ENCODE data around the gene AP1S2.

The AP1S2 gene

DNA sequence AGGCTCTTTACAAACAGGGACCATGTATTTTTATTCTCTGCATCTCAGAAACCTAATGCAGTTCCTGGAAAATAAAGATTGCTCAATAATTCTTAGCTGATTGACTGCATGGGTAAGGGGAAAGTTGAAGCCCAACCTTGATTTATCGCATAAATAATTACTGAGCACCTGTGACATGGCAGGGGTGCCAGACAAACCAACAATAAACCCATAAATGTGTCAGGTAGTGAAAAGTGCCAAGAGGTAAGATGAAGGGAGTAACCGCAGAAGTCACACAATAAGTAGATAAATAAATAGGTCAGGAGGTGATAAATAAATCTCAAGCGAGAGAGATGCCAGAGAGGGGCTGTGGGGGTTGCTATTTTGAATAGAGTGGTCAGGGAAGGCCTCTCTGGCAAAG lies 20.1 kb upstream of the AP1S2 start:
- no peaks in the 10 kb centered on the region for H3K4me1 ChIP-seq (ENCODE audit: control insufficient read depth, low read length)
- H3K9me2 ChIP-seq (replicated peaks; ENCODE audit: control insufficient read depth, low read length): no peaks in the 10 kb centered on the region
- no peaks in the 10 kb centered on the region for H3F3A ChIP-seq (ENCODE audit: control insufficient read depth, insufficient read depth)
- TF ChIP-seq EZH2phosphoT487 (IDR thresholded peaks at IDR 0.05; ENCODE audit: borderline replicate concordance, low read length): no peak
- H3K27me3 ChIP-seq (ENCODE audit: control insufficient read depth, low read length): no peaks in the 10 kb centered on the region
- no peak overlapping the region for H3K4me3 ChIP-seq (ENCODE audit: low read length)
- H3K36me3 ChIP-seq (ENCODE audit: control insufficient read depth, low read length): no peaks in the 10 kb centered on the region
- H3K4me2 ChIP-seq (ENCODE audit: low read length): no peak overlapping the region
- no peaks in the 10 kb centered on the region for H3K9me3 ChIP-seq (ENCODE audit: control insufficient read depth, insufficient read depth, low read length)
- no peaks in the 10 kb centered on the region for H3K79me2 ChIP-seq (ENCODE audit: control insufficient read depth, low read length)
- H4K20me1 ChIP-seq (ENCODE audit: control insufficient read depth, insufficient read depth, low read depth, low read length): no peaks in the 10 kb centered on the region
- H3K27ac ChIP-seq (ENCODE audit: low read depth, low read length): no peak overlapping the region

DNA sequence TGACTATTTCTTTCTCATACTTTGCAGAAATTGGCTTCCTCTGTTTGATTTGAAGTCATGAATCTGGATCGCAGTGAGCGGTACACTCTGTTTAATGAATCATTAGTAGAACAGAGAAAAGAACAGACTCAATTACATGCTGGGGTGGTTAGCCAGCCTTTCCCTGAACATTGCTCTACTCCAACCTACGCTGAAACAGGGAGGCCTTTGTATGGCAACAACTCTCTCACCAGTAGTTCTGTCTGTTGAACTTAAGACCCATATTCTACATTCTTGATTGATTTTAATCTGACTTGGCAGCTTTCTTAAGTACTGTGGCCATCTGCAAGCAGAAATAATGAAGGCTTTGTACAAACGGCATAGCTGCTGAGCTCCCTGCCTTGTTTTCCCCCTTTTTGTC lies 19.0 kb upstream of the AP1S2 start:
- Histone ChIP-seq H3K27ac (ENCODE audit: low read depth, low read length) (no peak overlapping the region), H3K9me3 (ENCODE audit: control insufficient read depth, insufficient read depth, low read length) (no peaks in the 10 kb centered on the region), H3K4me1 (ENCODE audit: control insufficient read depth, low read length) (no peaks in the 10 kb centered on the region), H3K9me2 (replicated peaks; ENCODE audit: control insufficient read depth, low read length) (no peaks in the 10 kb centered on the region), H3K4me2 (ENCODE audit: low read length) (no peak overlapping the region), H3F3A (ENCODE audit: control insufficient read depth, insufficient read depth) (no peaks in the 10 kb centered on the region), H3K79me2 (ENCODE audit: control insufficient read depth, low read length) (no peaks in the 10 kb centered on the region), H3K36me3 (ENCODE audit: control insufficient read depth, low read length) (no peaks in the 10 kb centered on the region), H3K27me3 (ENCODE audit: control insufficient read depth, low read length) (no peaks in the 10 kb centered on the region), H3K4me3 (ENCODE audit: low read length) (no peak overlapping the region), H4K20me1 (ENCODE audit: control insufficient read depth, insufficient read depth, low read depth, low read length) (no peaks in the 10 kb centered on the region)
- no peak for TF ChIP-seq EZH2phosphoT487 (IDR thresholded peaks at IDR 0.05; ENCODE audit: borderline replicate concordance, low read length)
- TF ChIP-seq, protein P1, sequence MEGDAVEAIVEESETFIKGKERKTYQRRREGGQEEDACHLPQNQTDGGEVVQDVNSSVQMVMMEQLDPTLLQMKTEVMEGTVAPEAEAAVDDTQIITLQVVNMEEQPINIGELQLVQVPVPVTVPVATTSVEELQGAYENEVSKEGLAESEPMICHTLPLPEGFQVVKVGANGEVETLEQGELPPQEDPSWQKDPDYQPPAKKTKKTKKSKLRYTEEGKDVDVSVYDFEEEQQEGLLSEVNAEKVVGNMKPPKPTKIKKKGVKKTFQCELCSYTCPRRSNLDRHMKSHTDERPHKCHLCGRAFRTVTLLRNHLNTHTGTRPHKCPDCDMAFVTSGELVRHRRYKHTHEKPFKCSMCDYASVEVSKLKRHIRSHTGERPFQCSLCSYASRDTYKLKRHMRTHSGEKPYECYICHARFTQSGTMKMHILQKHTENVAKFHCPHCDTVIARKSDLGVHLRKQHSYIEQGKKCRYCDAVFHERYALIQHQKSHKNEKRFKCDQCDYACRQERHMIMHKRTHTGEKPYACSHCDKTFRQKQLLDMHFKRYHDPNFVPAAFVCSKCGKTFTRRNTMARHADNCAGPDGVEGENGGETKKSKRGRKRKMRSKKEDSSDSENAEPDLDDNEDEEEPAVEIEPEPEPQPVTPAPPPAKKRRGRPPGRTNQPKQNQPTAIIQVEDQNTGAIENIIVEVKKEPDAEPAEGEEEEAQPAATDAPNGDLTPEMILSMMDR (IDR thresholded peaks at IDR 0.05; ENCODE audit: low read depth, low read length, poor library complexity, severe bottlenecking): no peak

DNA sequence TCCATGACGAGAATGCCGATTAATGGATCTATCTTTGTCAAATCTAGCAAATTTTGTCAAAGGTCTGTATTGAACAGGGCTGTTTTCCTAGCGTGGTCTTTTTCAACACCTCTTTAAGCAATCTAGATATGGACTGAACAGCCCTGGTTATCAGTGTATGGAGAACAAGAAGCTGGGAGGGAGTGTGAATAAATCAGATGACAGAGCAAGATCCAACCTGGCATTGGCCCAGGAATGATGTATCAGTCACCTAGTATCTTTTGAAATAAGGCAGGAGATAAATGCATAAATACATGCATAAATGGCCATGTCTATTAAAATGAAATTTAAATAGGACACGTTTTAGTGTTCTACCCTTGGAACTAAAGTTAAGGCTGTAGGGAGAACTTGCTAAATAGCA lies 15.7 kb upstream of the AP1S2 start:
- no peak for TF ChIP-seq EZH2phosphoT487 (IDR thresholded peaks at IDR 0.05; ENCODE audit: borderline replicate concordance, low read length)
- TF ChIP-seq, protein P1 (IDR thresholded peaks at IDR 0.05; ENCODE audit: low read depth, low read length, poor library complexity, severe bottlenecking): no peak
- no peaks in the 10 kb centered on the region for H3K9me3 ChIP-seq (ENCODE audit: control insufficient read depth, insufficient read depth, low read length)
- no peaks in the 10 kb centered on the region for H3K79me2 ChIP-seq (ENCODE audit: control insufficient read depth, low read length)
- no peaks in the 10 kb centered on the region for H3K27me3 ChIP-seq (ENCODE audit: control insufficient read depth, low read length)
- no peaks in the 10 kb centered on the region for H3K36me3 ChIP-seq (ENCODE audit: control insufficient read depth, low read length)
- no peaks in the 10 kb centered on the region for H3K9me2 ChIP-seq (replicated peaks; ENCODE audit: control insufficient read depth, low read length)
- H3K4me3 ChIP-seq (ENCODE audit: low read length): no peak overlapping the region
- H3F3A ChIP-seq (ENCODE audit: control insufficient read depth, insufficient read depth): no peaks in the 10 kb centered on the region
- H4K20me1 ChIP-seq (ENCODE audit: control insufficient read depth, insufficient read depth, low read depth, low read length): no peaks in the 10 kb centered on the region
- no peak overlapping the region for H3K4me2 ChIP-seq (ENCODE audit: low read length)
- H3K4me1 ChIP-seq (ENCODE audit: control insufficient read depth, low read length): no peaks in the 10 kb centered on the region
- H3K27ac ChIP-seq (ENCODE audit: low read depth, low read length): no peak overlapping the region

DNA sequence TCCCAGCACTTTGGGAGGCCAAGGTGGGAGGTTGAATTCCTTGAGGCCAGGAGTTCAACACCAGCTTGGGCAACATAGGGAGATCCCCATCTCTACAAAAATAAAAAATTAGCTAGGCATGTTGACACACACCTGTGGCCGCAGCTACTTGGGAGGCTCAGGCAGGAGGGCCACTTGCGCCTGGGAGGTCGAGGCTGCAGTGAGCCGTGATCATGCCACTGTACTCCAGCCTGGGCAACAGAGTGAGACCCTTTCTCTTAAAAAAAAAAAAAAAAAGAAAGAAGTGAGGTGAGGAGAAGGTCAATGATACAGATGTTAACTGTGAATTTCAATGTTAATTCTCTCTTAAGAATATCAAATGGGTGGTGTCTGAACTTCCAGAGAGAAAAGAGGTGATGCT lies 15.1 kb upstream of the AP1S2 start:
- no peaks in the 10 kb centered on the region for H3F3A ChIP-seq (ENCODE audit: control insufficient read depth, insufficient read depth)
- no peaks in the 10 kb centered on the region for H3K9me3 ChIP-seq (ENCODE audit: control insufficient read depth, insufficient read depth, low read length)
- H3K4me1 ChIP-seq (ENCODE audit: control insufficient read depth, low read length): no peaks in the 10 kb centered on the region

More for the DNA sequence above, 15.1 kb upstream of the AP1S2 start:
- Histone ChIP-seq H3K4me2 (ENCODE audit: low read length) (no peak overlapping the region), H3K36me3 (ENCODE audit: control insufficient read depth, low read length) (no peaks in the 10 kb centered on the region), H3K4me3 (ENCODE audit: low read length) (no peak overlapping the region), H3K79me2 (ENCODE audit: control insufficient read depth, low read length) (no peaks in the 10 kb centered on the region), H3K9me2 (replicated peaks; ENCODE audit: control insufficient read depth, low read length) (no peaks in the 10 kb centered on the region), H4K20me1 (ENCODE audit: control insufficient read depth, insufficient read depth, low read depth, low read length) (no peaks in the 10 kb centered on the region), H3K27me3 (ENCODE audit: control insufficient read depth, low read length) (no peaks in the 10 kb centered on the region), H3K27ac (ENCODE audit: low read depth, low read length) (no peak overlapping the region)
- no peak for TF ChIP-seq EZH2phosphoT487 (IDR thresholded peaks at IDR 0.05; ENCODE audit: borderline replicate concordance, low read length)
- TF ChIP-seq, protein P1 (IDR thresholded peaks at IDR 0.05; ENCODE audit: low read depth, low read length, poor library complexity, severe bottlenecking): no peak
